ENCODE measurements around the gene PTGR1.
A peak's percentile ranks its signal among the peaks of the same experiment; 100 is the strongest.

PTGR1 gene

DNA sequence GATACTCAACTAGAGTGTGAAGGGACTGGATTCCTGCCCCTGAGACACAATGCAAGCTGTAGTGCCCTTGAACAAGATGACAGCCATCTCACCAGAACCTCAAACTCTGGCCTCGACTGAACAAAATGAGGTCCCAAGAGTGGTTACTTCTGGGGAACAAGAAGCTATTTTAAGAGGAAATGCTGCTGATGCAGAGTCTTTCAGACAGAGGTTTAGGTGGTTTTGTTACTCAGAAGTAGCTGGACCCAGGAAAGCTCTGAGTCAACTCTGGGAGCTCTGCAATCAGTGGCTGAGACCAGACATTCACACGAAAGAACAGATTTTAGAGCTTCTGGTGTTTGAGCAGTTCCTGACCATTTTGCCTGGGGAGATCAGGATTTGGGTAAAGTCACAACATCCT is 72.1 kb downstream of the PTGR1 start:
- Histone ChIP-seq H3K36me3 (ENCODE audit: control insufficient read depth in 1 of 2, insufficient read depth in 2 of 2, low read length in 2 of 2) (peaks cover 0 to 43% of the 10 kb centered on the region in 2 donors), H3K9me3 (ENCODE audit: control insufficient read depth in 1 of 2, low read length in 2 of 2) (peaks cover 0 to 4% of the 10 kb centered on the region in 2 donors), H3K27ac (ENCODE audit: low read length) (no peak overlapping the region), H3K27me3 (ENCODE audit: low read depth, low read length) (no peaks in the 10 kb centered on the region), H3K4me3 (ENCODE audit: low read depth in 1 of 2, low read length in 2 of 2) (no peak overlapping the region), H3K4me1 (ENCODE audit: control insufficient read depth in 1 of 2, insufficient read depth in 2 of 2, low read length in 2 of 2) (peaks cover 0 to 5% of the 10 kb centered on the region in 2 donors)

DNA sequence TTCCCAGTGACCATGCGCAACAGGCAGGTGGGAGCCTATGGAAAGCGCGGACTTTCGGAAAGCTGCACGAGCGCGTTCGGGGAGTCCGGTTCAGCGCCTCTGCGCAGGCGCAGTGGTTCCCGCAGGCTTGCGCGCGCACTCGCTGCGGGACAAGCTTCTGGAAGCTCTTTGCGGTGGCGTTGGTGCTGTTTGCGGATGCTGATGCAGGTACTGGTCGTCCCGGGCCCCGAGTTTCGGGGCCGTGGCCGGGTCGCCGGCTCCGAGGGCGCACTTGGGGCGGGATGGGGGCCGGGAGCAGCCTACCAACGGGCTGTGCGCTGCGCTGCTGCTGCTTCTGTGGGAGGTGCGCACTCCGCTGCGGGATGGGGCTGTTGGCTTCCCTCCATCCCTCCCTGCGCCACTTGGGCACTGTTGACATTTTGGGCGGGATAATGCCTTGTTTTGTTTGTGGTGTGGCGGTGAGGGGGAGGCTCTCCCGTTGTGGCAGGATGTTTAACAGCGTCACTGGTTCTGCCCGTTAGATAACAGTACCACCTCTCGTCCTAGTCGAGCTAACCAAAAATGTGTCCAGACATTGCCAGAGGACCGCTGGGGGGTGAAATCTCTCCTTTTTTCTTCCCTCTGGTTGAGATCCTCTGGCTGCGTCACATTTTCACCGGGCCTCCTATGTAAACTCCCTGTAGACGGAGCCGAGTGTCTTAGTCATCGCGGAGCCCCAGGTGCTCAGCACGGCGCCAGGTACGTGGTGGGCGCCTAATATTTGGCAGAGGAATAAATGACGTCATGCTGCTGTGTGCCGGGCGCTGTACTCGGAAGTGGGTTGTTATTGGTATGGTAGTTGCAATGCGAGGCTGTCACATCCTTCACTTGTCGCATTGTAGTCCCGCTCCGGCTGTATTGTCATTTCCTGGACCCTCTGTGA is 74.1 kb downstream of the PTGR1 start, which contains the start of gene ZNF483:
Gene ZNF483 (plus strand): TSS at position 124 of the 922 bp plus-strand sequence. CDS start 2,217 bp downstream, outside the sequence.
- Histone ChIP-seq H3K9me3 (ENCODE audit: control insufficient read depth in 1 of 2, low read length in 2 of 2) (no peaks in the 10 kb centered on the region), H3K27me3 (ENCODE audit: low read depth, low read length) (no peaks in the 10 kb centered on the region), H3K36me3 (ENCODE audit: control insufficient read depth in 1 of 2, insufficient read depth in 2 of 2, low read length in 2 of 2) (peaks cover 0 to 26% of the 10 kb centered on the region in 2 donors), H3K27ac (ENCODE audit: low read length) (peak within 1 kb of the TSS; percentile 27), H3K4me1 (ENCODE audit: control insufficient read depth in 1 of 2, insufficient read depth in 2 of 2, low read length in 2 of 2) (peaks cover 0 to 5% of the 10 kb centered on the region in 2 donors), H3K4me3 (ENCODE audit: low read depth in 1 of 2, low read length in 2 of 2) (peak within 1 kb of the TSS; percentile 88 to 93)

DNA sequence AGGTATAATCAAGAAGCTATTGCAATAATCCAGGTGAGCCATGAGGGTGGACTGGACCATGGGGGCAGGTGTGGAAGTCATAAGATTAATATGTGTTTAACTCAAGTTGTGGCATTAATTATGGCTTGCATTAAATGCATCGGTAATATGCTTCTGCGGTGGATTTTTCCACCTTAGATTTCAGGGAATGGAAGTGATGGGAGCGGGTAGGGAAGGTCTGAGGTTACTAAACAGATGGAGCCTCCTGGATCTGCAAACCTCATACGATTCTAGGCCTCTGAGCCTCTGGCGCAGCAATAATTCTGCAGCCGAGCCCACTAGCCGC is 74.8 kb downstream of the PTGR1 start:
- H3K27ac ChIP-seq (ENCODE audit: low read length), result no peak overlapping the region
- H3K4me3 ChIP-seq (ENCODE audit: low read depth in 1 of 2, low read length in 2 of 2), result peak overlapping the region; percentile 88 to 93
- peaks cover 0 to 21% of the 10 kb centered on the region in 2 donors for H3K36me3 ChIP-seq (ENCODE audit: control insufficient read depth in 1 of 2, insufficient read depth in 2 of 2, low read length in 2 of 2)
- H3K27me3 ChIP-seq (ENCODE audit: low read depth, low read length), result no peaks in the 10 kb centered on the region
- H3K9me3 ChIP-seq (ENCODE audit: control insufficient read depth in 1 of 2, low read length in 2 of 2), result no peaks in the 10 kb centered on the region
- H3K4me1 ChIP-seq (ENCODE audit: control insufficient read depth in 1 of 2, insufficient read depth in 2 of 2, low read length in 2 of 2), result peaks cover 0 to 5% of the 10 kb centered on the region in 2 donors

DNA sequence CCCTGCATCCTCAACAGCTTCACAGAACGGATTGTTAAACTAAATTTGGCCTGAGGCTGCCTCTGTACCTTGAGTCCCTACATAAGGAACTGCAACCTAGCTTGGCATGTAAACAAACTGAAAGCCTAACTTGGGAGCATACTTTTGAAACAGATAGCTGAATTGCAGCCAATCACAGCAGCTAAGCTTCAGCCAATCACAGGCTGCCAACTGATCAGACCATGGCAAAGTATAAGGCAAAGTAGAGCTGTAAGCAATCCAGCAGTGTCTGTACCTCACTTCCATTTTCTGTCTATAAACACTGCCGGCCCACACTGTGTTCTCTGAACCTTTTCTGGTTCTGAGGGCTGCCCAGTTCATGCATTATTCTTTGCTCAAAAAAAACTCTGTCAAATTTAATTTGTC is 83.4 kb downstream of the PTGR1 start:
- Histone ChIP-seq H3K9me3 (ENCODE audit: control insufficient read depth in 1 of 2, low read length in 2 of 2) (no peaks in the 10 kb centered on the region), H3K4me3 (ENCODE audit: low read depth in 1 of 2, low read length in 2 of 2) (no peak overlapping the region), H3K4me1 (ENCODE audit: control insufficient read depth in 1 of 2, insufficient read depth in 2 of 2, low read length in 2 of 2) (no peaks in the 10 kb centered on the region), H3K36me3 (ENCODE audit: control insufficient read depth in 1 of 2, insufficient read depth in 2 of 2, low read length in 2 of 2) (no peaks in the 10 kb centered on the region), H3K27me3 (ENCODE audit: low read depth, low read length) (no peaks in the 10 kb centered on the region), H3K27ac (ENCODE audit: low read length) (no peak overlapping the region)

DNA sequence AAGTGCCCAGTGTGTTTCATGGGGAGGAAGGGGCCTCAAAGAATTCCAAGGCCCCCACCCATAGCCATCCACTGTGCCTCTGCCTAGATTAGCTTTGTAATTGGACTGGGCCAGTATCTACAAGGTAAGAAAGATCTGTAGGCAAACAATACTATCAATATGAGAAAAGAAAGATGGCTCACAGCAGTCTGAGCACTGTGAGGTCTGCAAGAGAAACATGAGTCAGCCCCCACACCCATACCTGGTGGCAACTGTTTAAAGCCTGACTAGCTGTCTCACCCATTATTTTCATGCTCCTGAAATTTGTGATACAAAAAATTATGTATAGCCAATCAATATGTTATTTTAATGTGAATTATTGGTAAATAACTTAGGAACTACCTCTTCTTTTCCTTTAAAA is 84.5 kb downstream of the PTGR1 start:
- Histone ChIP-seq H3K4me3 (ENCODE audit: low read depth in 1 of 2, low read length in 2 of 2) (no peak overlapping the region), H3K27me3 (ENCODE audit: low read depth, low read length) (no peaks in the 10 kb centered on the region), H3K9me3 (ENCODE audit: control insufficient read depth in 1 of 2, low read length in 2 of 2) (no peaks in the 10 kb centered on the region), H3K36me3 (ENCODE audit: control insufficient read depth in 1 of 2, insufficient read depth in 2 of 2, low read length in 2 of 2) (no peaks in the 10 kb centered on the region), H3K27ac (ENCODE audit: low read length) (no peak overlapping the region), H3K4me1 (ENCODE audit: control insufficient read depth in 1 of 2, insufficient read depth in 2 of 2, low read length in 2 of 2) (no peaks in the 10 kb centered on the region)

Measured in muscle layer of duodenum (tissue), 2 donors.